KMS-11 (cell line): ENCODE data around the gene FAM13B.

ENCODE experiments used
- H2AFZ ChIP-seq: fragments of 200-600 bp; sonication (generic); 2 replicates; pipeline ENCODE4 v1.6.1; 2016; ENCODE audit warnings: antibody characterized with exemption, mixed run types, low read depth
- H3K27ac ChIP-seq: fragments of 200-600 bp; sonication (generic); 2 replicates; pipeline ENCODE4 v1.6.1; 2016; ENCODE audit warnings: mild to moderate bottlenecking, mixed run types
- H3K27me3 ChIP-seq: fragments of 200-600 bp; sonication (generic); 2 replicates; pipeline ENCODE4 v1.6.1; 2017; ENCODE audit warnings: mild to moderate bottlenecking, low read depth, mixed run types, moderate library complexity; ENCODE audit not compliant: insufficient read depth
- H3K36me3 ChIP-seq: fragments of 200-600 bp; sonication (generic); 2 replicates; pipeline ENCODE4 v1.6.1; 2017; ENCODE audit warnings: mild to moderate bottlenecking, mixed run types; ENCODE audit not compliant: insufficient read depth
- H3K4me1 ChIP-seq: fragments of 200-600 bp; sonication (generic); 2 replicates; pipeline ENCODE4 v1.6.1; 2016; ENCODE audit warnings: mild to moderate bottlenecking, low read depth, mixed run types; ENCODE audit not compliant: poor library complexity, severe bottlenecking
- H3K4me2 ChIP-seq: fragments of 200-600 bp; sonication (generic); 2 replicates; pipeline ENCODE4 v1.7.0; 2016; ENCODE audit warnings: mild to moderate bottlenecking, mixed run types
- H3K4me3 ChIP-seq: fragments of 200-600 bp; sonication (generic); IDR thresholded peaks from 2 replicates; pipeline ENCODE4 v1.6.1; 2017; ENCODE audit warnings: low read depth, low read length, mixed read lengths; ENCODE audit not compliant: insufficient read depth
- H3K79me2 ChIP-seq: fragments of 200-600 bp; sonication (generic); 2 replicates; pipeline ENCODE4 v1.6.1; 2016; ENCODE audit warnings: low read depth, mixed run types; ENCODE audit not compliant: insufficient read depth
- H3K9ac ChIP-seq: fragments of 200-600 bp; sonication (generic); 2 replicates; pipeline ENCODE4 v1.6.1; 2016; ENCODE audit warnings: mild to moderate bottlenecking, mixed run types
- H4K20me1 ChIP-seq: fragments of 200-600 bp; sonication (generic); 2 replicates; pipeline ENCODE4 v1.6.1; 2016; ENCODE audit warnings: mild to moderate bottlenecking, mixed run types; ENCODE audit not compliant: insufficient read depth
- TF ChIP-seq, protein P1 (sequence below): fragments of 200-600 bp; sonication (generic); conservative IDR thresholded peaks from 2 replicates; pipeline ENCODE4 v1.6.1; 2017; ENCODE audit warnings: low read depth, mild to moderate bottlenecking, antibody characterized with exemption, low read length, moderate library complexity, mixed read lengths

Gene FAM13B

GRCh38 chr5:137933491-137933911 is 99.4 kb downstream of the FAM13B start:
- Histone ChIP-seq H3K9ac (no peak overlapping the region), H3K27me3 (no peaks in the 10 kb centered on the region), H2AFZ (no peak overlapping the region), H3K4me2 (no peak overlapping the region), H3K4me3 (no peak overlapping the region), H3K79me2 (no peaks in the 10 kb centered on the region), H4K20me1 (no peaks in the 10 kb centered on the region), H3K27ac (no peak overlapping the region), H3K36me3 (no peaks in the 10 kb centered on the region), H3K4me1 (no peaks in the 10 kb centered on the region)
- TF ChIP-seq, protein P1, sequence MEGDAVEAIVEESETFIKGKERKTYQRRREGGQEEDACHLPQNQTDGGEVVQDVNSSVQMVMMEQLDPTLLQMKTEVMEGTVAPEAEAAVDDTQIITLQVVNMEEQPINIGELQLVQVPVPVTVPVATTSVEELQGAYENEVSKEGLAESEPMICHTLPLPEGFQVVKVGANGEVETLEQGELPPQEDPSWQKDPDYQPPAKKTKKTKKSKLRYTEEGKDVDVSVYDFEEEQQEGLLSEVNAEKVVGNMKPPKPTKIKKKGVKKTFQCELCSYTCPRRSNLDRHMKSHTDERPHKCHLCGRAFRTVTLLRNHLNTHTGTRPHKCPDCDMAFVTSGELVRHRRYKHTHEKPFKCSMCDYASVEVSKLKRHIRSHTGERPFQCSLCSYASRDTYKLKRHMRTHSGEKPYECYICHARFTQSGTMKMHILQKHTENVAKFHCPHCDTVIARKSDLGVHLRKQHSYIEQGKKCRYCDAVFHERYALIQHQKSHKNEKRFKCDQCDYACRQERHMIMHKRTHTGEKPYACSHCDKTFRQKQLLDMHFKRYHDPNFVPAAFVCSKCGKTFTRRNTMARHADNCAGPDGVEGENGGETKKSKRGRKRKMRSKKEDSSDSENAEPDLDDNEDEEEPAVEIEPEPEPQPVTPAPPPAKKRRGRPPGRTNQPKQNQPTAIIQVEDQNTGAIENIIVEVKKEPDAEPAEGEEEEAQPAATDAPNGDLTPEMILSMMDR = no peak

DNA sequence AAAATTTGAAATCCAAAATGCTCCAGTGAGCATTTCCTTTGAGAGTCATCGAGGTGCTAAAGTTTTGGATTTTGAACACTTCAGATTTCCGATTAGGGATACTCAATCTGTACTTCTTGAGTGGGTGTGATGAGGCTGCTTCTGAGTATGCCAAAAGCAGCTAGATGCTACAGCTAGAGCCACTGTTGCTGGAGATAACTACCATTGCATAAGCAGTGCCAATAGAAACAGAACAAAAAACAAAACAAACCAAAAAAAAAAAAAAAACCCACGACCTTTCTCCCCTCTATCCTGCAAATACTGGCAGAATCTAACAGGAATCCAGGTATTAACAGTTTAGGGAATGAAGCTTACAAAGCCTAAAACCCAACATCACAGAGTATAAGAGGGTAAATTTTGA is 100.1 kb downstream of the FAM13B start:
- TF ChIP-seq, protein P1 = no peak
- H3K27ac ChIP-seq = no peak overlapping the region

DNA sequence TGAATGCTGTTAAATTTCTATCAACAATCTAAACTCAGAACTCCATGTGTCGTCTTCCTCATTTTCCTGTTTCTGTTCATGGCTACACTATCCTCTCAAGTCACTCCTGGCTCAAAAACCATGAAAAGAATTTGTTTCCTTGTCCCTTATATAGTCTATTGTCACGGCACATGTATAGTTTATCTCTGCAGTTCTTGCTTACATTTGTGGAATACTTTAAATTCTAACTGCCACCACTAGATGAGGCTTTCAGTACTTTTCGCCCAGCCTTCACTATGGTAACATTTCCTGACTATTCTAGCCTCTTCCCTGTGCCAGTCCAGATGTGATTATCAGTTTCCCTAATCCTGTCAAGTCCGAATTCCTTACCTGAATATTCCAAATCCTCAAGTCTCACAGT is 109.0 kb downstream of the FAM13B start:
- Histone ChIP-seq H3K4me3 (no peak overlapping the region), H3K27ac (no peak overlapping the region)

More for the DNA sequence above, 100.1 kb downstream of the FAM13B start:
- H4K20me1 ChIP-seq = no peaks in the 10 kb centered on the region
- H3K36me3 ChIP-seq = no peaks in the 10 kb centered on the region
- H3K4me3 ChIP-seq = no peak overlapping the region
- no peaks in the 10 kb centered on the region for H3K79me2 ChIP-seq
- no peaks in the 10 kb centered on the region for H3K27me3 ChIP-seq
- no peaks in the 10 kb centered on the region for H3K4me1 ChIP-seq
- no peak overlapping the region for H2AFZ ChIP-seq
- H3K9ac ChIP-seq = no peak overlapping the region
- H3K4me2 ChIP-seq = no peak overlapping the region

GRCh38 chr5:137921931-137922330 is 110.9 kb downstream of the FAM13B start:
- Histone ChIP-seq H4K20me1 (no peaks in the 10 kb centered on the region), H3K4me2 (no peak overlapping the region), H3K4me3 (no peak overlapping the region), H3K27ac (no peak overlapping the region), H3K9ac (no peak overlapping the region), H2AFZ (no peak overlapping the region), H3K27me3 (no peaks in the 10 kb centered on the region), H3K36me3 (no peaks in the 10 kb centered on the region), H3K4me1 (no peaks in the 10 kb centered on the region), H3K79me2 (no peaks in the 10 kb centered on the region)
- TF ChIP-seq, protein P1 = no peak

More for the DNA sequence above, 109.0 kb downstream of the FAM13B start:
- no peaks in the 10 kb centered on the region for H4K20me1 ChIP-seq
- H2AFZ ChIP-seq = no peak overlapping the region
- no peaks in the 10 kb centered on the region for H3K36me3 ChIP-seq
- TF ChIP-seq, protein P1 = no peak
- H3K27me3 ChIP-seq = no peaks in the 10 kb centered on the region
- H3K9ac ChIP-seq = no peak overlapping the region
- H3K4me2 ChIP-seq = no peak overlapping the region
- H3K4me1 ChIP-seq = no peaks in the 10 kb centered on the region
- no peaks in the 10 kb centered on the region for H3K79me2 ChIP-seq
